HG02840 (cell line): Measurements from ENCODE around the gene WRNIP1.

Experiments
- ATAC-seq: cut with Tn5 transposase; IDR thresholded peaks from one replicate; pipeline ENCODE4 v1.9.1; 2021; ENCODE audit warnings: mild to moderate bottlenecking, moderate library complexity, moderate number of reproducible peaks; ENCODE audit not compliant: unreplicated experiment, low FRiP score

The WRNIP1 gene

GRCh38 chr6:2802521-2803060 is 37.4 kb downstream of the WRNIP1 start:
- no peak for ATAC-seq

GRCh38 chr6:2803731-2804429 is 38.7 kb downstream of the WRNIP1 start:
- ATAC-seq, result no peak

DNA sequence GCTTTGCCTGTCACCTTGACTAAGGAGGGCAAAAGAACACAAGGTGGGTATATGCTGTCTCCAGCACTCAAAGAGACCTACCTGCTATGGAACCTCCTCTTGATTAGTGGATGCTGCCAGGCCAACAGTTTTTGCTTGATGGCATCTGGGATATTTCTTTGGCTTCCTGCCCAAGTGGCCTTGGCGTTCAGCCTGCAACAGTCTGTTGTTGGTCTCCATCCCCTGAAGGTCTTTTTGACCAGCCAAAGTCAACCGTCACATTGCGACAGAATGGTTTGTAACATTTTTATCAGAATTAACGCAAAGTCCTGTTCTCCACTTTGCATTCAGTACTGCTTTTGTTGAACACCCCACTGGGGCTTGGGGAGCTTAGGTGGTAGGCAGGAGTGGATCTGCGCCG is 39.3 kb downstream of the WRNIP1 start:
- no peak for ATAC-seq

GRCh38 chr6:2805031-2805430 is 39.8 kb downstream of the WRNIP1 start:
- no peak for ATAC-seq

DNA sequence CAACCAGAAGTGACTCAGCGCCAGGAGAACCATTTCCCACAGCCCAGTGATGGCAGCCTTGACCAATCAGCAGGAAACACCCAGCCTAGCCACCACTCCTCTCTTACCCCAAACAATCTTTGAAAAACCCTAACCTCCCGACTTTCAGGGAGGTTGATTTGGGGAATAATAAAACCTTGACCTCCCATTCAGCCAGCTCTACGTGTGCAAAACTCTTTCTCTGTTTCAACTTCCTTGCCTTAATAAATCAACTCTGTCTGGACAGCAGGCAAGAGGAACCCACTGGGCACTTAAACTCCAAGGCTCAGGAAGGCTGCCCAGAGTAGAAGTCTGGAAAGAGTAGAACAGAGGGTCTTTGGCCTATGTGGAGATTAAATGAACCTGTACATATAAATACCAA is 41.5 kb downstream of the WRNIP1 start:
- ATAC-seq, result no peak

- no peak for ATAC-seq
These were observed 42.3 kb downstream of the WRNIP1 start for GRCh38 chr6:2807342-2808090.

DNA sequence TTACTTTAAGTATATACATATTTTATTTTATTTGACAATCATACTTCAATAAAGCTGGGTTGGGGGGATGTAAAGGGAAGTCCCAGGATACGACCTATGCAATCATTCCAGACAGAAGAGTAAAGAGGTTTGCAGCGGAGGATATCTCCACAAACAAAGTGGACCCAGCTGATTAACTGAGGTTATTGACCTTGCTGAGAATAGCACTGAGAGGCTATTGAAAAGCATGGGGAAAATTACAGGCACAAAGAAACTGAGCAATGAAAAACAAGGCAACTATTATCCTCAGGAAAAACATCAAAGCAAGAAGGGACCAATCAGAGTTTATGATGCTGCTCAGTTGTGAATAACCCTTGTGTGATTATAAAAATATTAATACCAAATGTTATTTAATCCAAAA is 43.8 kb downstream of the WRNIP1 start:
- no peak for ATAC-seq

- ATAC-seq, result no peak
These were observed 45.0 kb downstream of the WRNIP1 start for GRCh38 chr6:2810092-2810671.

DNA sequence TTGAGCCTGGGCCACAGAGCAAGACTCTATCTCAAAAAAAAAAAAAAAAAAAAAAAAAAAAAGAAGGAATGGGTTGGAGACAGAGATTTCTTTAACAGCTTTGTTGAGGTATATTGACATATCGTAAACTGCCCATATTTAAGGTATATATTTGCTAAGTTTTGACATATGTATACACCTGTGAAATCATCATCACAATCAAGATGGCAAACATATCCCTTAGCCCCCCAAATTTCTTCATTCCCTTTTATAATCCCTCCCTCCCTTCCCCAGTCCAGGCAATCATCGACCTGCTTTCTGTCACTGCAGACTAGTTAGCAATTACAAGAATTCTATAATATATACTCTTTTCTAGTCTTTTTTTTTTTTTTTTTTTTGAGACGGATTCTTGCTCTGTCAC is 47.5 kb downstream of the WRNIP1 start:
- no peak for ATAC-seq

DNA sequence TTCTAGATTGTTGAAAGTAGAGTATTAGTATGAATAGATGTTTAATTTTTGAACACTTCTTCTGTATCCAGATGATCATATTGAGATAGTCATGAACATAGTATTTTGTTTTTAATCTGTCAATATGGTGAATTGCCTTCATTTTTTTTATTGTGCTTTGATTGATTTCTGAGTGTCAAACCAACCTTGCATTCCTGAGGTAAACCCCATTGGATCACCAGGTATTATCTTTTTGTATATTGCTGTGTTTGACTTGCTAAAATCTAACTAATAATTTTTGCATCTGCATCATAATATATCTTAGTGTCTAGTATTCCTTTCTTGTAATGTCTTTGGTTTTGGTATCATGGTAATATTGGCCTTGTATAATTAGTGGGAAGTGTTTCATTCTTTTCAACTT is 51.0 kb downstream of the WRNIP1 start:
- no peak for ATAC-seq

- ATAC-seq, result no peak
These were observed 52.8 kb downstream of the WRNIP1 start for GRCh38 chr6:2817903-2818443.

DNA sequence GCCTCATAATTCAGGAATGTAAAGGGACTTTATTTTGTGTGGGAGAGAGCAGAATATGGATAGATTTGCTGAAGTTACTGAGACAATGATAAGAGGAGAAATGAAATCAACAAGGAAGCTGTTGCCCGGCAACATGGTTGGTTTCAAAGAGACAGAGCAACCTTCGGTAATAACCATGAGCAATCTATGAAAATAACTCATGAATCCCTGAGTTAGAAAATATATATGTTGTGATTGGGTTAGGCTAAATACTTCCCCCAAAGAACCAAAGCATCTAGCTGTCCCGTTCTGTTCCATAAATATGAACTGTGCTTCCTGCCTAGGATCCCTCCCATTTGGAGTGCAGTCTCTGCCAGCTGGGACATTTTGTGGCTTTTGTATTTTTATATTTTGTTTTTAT is 53.4 kb downstream of the WRNIP1 start:
- ATAC-seq, result no peak

- no peak for ATAC-seq
These were observed 53.9 kb downstream of the WRNIP1 start for GRCh38 chr6:2819115-2819514.

GRCh38 chr6:2819978-2820377 is 54.8 kb downstream of the WRNIP1 start:
- ATAC-seq, result no peak

- no peak for ATAC-seq
These were observed 55.2 kb downstream of the WRNIP1 start for GRCh38 chr6:2820415-2820814.

DNA sequence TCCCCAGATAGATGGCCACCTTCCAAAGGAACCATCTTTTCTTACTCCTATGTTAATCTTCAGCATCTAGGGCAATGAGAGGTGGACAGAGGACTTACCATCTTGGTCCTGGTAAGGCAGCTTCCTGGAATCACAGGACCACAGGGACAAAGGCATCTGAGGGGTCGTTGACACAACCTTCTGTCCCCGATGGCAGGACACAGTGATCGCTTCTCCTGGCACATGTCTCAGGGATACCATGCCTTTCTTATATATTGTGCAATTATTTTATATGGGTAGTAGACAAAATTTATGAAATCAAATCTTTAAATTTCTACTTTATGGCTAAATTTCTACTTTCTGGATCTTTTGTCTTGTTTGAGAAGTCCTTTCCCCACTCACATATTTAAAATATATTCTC is 56.4 kb downstream of the WRNIP1 start:
- no peak for ATAC-seq

DNA sequence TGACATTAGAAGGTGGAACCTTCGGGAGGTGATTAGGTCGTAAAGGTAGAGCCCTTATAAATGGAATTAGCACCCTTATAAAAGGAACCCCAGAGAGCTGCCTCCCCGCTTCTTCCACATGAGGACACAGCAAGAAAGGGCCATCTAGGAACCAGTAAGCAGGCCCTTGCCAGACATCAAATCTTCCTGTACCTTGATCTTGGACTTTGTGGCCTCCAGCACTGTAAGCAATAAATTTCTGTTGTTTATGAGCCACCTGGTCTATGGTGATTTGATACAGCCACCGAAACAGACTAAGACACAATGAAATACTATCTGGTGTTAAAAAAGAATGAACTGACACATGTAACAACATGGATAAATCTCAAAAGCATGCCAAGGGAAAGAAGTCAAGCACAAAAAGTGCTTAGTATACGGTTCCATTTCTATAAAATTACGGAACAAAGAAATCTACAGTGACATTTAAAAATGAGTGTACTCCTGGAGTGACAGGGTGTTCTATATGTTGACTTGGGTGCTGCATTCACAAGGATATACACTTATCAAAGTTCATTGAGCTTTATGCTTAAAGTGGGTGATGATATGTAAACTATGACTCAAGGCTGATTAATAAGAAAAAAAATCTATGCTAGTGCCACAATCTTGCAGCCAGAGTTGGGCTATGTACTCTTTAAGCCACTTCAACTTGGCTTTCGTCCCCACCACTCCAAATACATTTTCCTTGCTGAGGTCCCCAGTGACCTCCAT is 58.1 kb downstream of the WRNIP1 start:
- no peak for ATAC-seq

GRCh38 chr6:2826131-2826530 is 60.9 kb downstream of the WRNIP1 start:
- ATAC-seq, result no peak

DNA sequence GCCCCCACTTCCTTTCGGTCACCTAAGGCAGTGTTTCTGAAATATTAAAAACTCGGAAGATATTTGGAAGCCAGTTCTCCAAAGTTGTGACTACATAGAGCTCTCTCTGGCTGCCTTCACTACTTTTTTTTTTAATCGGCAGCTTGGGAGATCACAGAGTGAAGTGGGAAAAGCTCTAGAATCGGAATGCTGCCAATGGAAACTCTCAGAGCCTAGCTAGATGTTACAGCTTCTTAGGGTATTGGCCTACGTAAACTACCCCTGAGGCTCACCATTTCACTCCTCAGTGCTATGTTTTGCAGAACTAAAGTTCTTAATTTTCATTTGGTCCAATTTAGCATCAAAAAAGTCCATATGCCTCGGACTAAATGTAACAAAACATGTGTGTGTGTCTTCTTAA is 61.9 kb downstream of the WRNIP1 start:
- ATAC-seq, result no peak

GRCh38 chr6:2828629-2829028 is 63.4 kb downstream of the WRNIP1 start:
- ATAC-seq, result no peak

- no peak for ATAC-seq
These were observed 64.1 kb downstream of the WRNIP1 start for GRCh38 chr6:2829253-2829652.
